SK-N-SH (cell line): Measurements from ENCODE around the gene ZFP36L1. TPM values are rescaled to one million over a fixed set of nuclear protein-coding genes. Genes with fewer than 3 reads are reported as not detected.

Experiments
- CTCF ChIA-PET: fragments of 300-600, 350-600 bp; formaldehyde crosslinking; extraction: SDS; loops from one replicate; lab custom pipeline; 2021; lab: Yijun Ruan, JAX
- POLR2A ChIA-PET: fragments of 350-600 bp; sonication (Branson Sonifier 250); formaldehyde crosslinking; extraction: SDS; loops from one replicate; lab custom pipeline; 2020; ENCODE audit warnings: antibody characterized with exemption, inconsistent platforms; lab: Yijun Ruan, JAX
- DNase-seq: peaks from one replicate; pipeline ENCODE4 v3.0.0; 2012
- H2AFZ ChIP-seq: fragments of 200-600 bp; sonication (generic); 2 replicates; pipeline ENCODE4 v1.8.1; 2016; ENCODE audit warnings: antibody characterized with exemption, mild to moderate bottlenecking, low read depth
- H3F3A ChIP-seq: fragments of 200-600 bp; sonication (generic); replicated peaks from 2 replicates; pipeline ENCODE3; 2016; ENCODE audit warnings: antibody characterized with exemption, mild to moderate bottlenecking; ENCODE audit not compliant: insufficient read depth
- H3K27ac ChIP-seq, 2 experiments: fragments of 200-500 bp in 1 of 2; fragments of 200-600 bp in 1 of 2; sonication (Bioruptor generic) in 1 of 2; sonication (generic), shearing (Covaris generic) in 1 of 2; 2 replicates each; pipeline versions ENCODE4 v1.5.1 to v1.6.1; 2014 to 2016; ENCODE audit warnings: low read depth in 2 of 2, inconsistent platforms in 1 of 2, low read length in 1 of 2, mild to moderate bottlenecking in 1 of 2, mixed read lengths in 1 of 2
- H3K27me3 ChIP-seq: fragments of 200-600 bp; sonication (generic), shearing (Covaris generic); 2 replicates; pipeline ENCODE4 v1.6.1; 2016; ENCODE audit warnings: mixed run types; ENCODE audit not compliant: insufficient read depth
- H3K36me3 ChIP-seq, 2 experiments: fragments of 200-500 bp in 1 of 2; fragments of 200-600 bp in 1 of 2; sonication (Bioruptor generic) in 1 of 2; sonication (generic) in 1 of 2; replicated peaks in 1 of 2; 2 replicates each; pipeline versions ENCODE3 to v1.5.1; 2014 to 2016; ENCODE audit warnings: low read length in 1 of 2, mild to moderate bottlenecking in 1 of 2; ENCODE audit not compliant: insufficient read depth in 2 of 2, control insufficient read depth in 1 of 2
- H3K4me1 ChIP-seq, 2 experiments: fragments of 200-500 bp in 1 of 2; fragments of 200-600 bp in 1 of 2; sonication (Bioruptor generic) in 1 of 2; sonication (generic), shearing (Covaris generic) in 1 of 2; 2 replicates each; pipeline versions ENCODE4 v1.5.1 to v1.6.1; 2014 to 2016; ENCODE audit warnings: low read depth in 1 of 2, low read length in 1 of 2, mixed run types in 1 of 2; ENCODE audit not compliant: insufficient read depth in 2 of 2, control insufficient read depth in 1 of 2
- H3K4me2 ChIP-seq: fragments of 200-600 bp; sonication (generic), shearing (Covaris generic); 2 replicates; pipeline ENCODE4 v1.6.1; 2017; ENCODE audit warnings: mixed run types
- H3K4me3 ChIP-seq, 2 experiments: fragments of 200-500 bp in 1 of 2; fragments of 200-600 bp in 1 of 2; sonication (Bioruptor generic) in 1 of 2; sonication (generic), shearing (Covaris generic) in 1 of 2; 2 replicates each; pipeline versions ENCODE4 v1.5.1 to v1.8.1; 2014 to 2016; ENCODE audit warnings: low read depth in 2 of 2, inconsistent platforms in 1 of 2, low read length in 1 of 2, mild to moderate bottlenecking in 1 of 2, mixed read lengths in 1 of 2, moderate library complexity in 1 of 2
- H3K79me2 ChIP-seq: fragments of 200-600 bp; sonication (generic); 2 replicates; pipeline ENCODE4 v1.8.1; 2017; ENCODE audit warnings: mild to moderate bottlenecking; ENCODE audit not compliant: insufficient read depth
- H3K9ac ChIP-seq: fragments of 200-600 bp; sonication (generic); 2 replicates; pipeline ENCODE4 v1.6.1; 2017; ENCODE audit warnings: mixed run types
- H3K9me2 ChIP-seq: fragments of 200-600 bp; sonication (generic); 2 replicates; pipeline ENCODE4 v1.6.1; 2017; ENCODE audit warnings: mixed run types
- H3K9me3 ChIP-seq: fragments of 200-600 bp; sonication (generic); 2 replicates; pipeline ENCODE4 v1.6.1; 2017; ENCODE audit warnings: mixed run types, mild to moderate bottlenecking, moderate library complexity
- H4K20me1 ChIP-seq: fragments of 200-600 bp; sonication (generic); 2 replicates; pipeline ENCODE4 v1.6.1; 2017; ENCODE audit warnings: mild to moderate bottlenecking, mixed run types; ENCODE audit not compliant: insufficient read depth
- FOXJ3 ChIP-seq: sonication (generic); formaldehyde crosslinking; IDR thresholded peaks from 2 replicates; pipeline ENCODE4 v1.5.1; 2020; ENCODE audit warnings: mild to moderate bottlenecking, missing genetic modification reagents
- GABPA ChIP-seq: IDR thresholded peaks from 2 replicates; pipeline ENCODE4 v1.4.0; 2012; ENCODE audit warnings: low read depth, mild to moderate bottlenecking
- TEAD4 ChIP-seq: IDR thresholded peaks from 2 replicates; pipeline ENCODE4 v1.4.0; 2012; ENCODE audit warnings: mild to moderate bottlenecking, borderline replicate concordance; ENCODE audit not compliant: insufficient read depth
- WGBS: methylation state at CpG from one replicate; pipeline ENCODE4 v1.1.6; 2017; ENCODE audit warnings: low lambda C conversion rate; 5-methylcytosine and 5-hydroxymethylcytosine counted together
- polyA plus RNA-seq, 3 experiments: library from polyadenylated mRNA; depleted of rRNA; stranded (reverse); fragments of >200 nt; gene quantifications; 2 replicates each; pipeline ENCODE4 v1.2.3, GENCODE V29; 2012
- TF ChIP-seq, protein P1 (sequence below): IDR thresholded peaks from 2 replicates; pipeline ENCODE4; 2012

Gene ZFP36L1
- polyA plus RNA-seq, 1 of the 3 experiments (the other 2 are of a cell fraction) = 16.5 TPM

DNA sequence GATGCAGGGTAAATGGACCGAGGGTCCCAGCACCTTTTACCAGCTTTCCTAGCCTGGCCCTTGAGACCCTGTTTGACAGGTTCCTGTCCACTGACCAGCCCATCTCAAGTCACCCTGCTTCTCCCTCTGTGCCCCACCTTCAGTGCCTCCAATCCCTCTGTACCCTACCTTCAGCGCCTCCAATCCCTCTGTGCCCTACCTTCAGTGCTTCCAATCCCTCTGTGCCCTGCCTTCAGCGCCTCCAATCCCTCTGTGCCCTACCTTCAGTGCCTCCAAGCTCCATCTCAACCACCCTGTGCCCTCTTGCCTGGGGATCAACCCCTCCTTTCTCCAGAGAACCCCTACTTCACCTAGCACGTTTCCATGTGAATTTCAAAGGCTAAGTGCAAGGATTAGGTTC is 54.3 kb downstream of the ZFP36L1 start:
- DNase-seq = no peak
- H3K4me1 ChIP-seq = 0 out of 4 replicates have a peak, but pooled peaks cover 0 to 3% of the 10 kb centered on the region in 2 experiments
- H3K9ac ChIP-seq = no peak overlapping the region
- no peaks in the 10 kb centered on the region for H3K79me2 ChIP-seq
- H3K9me3 ChIP-seq = no peaks in the 10 kb centered on the region
- no peaks in the 10 kb centered on the region for H3F3A ChIP-seq
- H3K9me2 ChIP-seq = no peaks in the 10 kb centered on the region
- ChIA-PET CTCF (interaction anchor here (1.2 kb wide), 1 partner anchor 78 kb away, joined by 3 read pairs; no protein-coding TSS in a partner anchor), POLR2A (no interaction called here)
- H4K20me1 ChIP-seq = no peaks in the 10 kb centered on the region
- no peaks in the 10 kb centered on the region for H3K36me3 ChIP-seq
- H2AFZ ChIP-seq = no peak overlapping the region
- no peak overlapping the region for H3K4me2 ChIP-seq
- TF ChIP-seq, protein P1, sequence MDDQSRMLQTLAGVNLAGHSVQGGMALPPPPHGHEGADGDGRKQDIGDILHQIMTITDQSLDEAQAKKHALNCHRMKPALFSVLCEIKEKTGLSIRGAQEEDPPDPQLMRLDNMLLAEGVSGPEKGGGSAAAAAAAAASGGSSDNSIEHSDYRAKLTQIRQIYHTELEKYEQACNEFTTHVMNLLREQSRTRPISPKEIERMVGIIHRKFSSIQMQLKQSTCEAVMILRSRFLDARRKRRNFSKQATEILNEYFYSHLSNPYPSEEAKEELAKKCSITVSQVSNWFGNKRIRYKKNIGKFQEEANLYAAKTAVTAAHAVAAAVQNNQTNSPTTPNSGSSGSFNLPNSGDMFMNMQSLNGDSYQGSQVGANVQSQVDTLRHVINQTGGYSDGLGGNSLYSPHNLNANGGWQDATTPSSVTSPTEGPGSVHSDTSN = no peak
- TF ChIP-seq TEAD4 = no peak
- no peak for TF ChIP-seq FOXJ3 (CRISPR knock-in tag)
- TF ChIP-seq GABPA = no peak
- 73% methylated on average over 4 of the region's 4 CpGs for WGBS
- no peak overlapping the region for H3K27ac ChIP-seq
- H3K27me3 ChIP-seq = no peaks in the 10 kb centered on the region
- no peak overlapping the region for H3K4me3 ChIP-seq

Other genes starting within 250 kb of the ZFP36L1 start
- gene ACTN1, start 186.2 kb upstream of the ZFP36L1 start, polyA plus RNA-seq (2012; rRNA removed) = 266 and 319 TPM in 2 replicates